Cardiac fibroblast (primary cell): Measurements from ENCODE around the gene TBL1XR1.

Experiments used
- DNase-seq, 2 donors: peaks; one replicate each; pipeline versions ENCODE4 v3.0.0 to v3.0.0-alpha.2; 2010; ENCODE audit warnings: low read depth in 2 of 2
- H3K4me3 ChIP-seq, 2 donors: replicated peaks in 1 of 2; 1 replicate in 1 of 2; 2 replicates in 1 of 2; pipeline ENCODE4 v1.5.1; 2011; ENCODE audit warnings: low read depth in 2 of 2, low read length in 2 of 2, mild to moderate bottlenecking in 2 of 2, moderate library complexity in 1 of 2
- CTCF ChIP-seq: IDR thresholded peaks from one replicate; pipeline ENCODE4 v1.5.1; 2011; ENCODE audit warnings: low read depth, mild to moderate bottlenecking, low read length, inconsistent platforms

TBL1XR1 gene

DNA sequence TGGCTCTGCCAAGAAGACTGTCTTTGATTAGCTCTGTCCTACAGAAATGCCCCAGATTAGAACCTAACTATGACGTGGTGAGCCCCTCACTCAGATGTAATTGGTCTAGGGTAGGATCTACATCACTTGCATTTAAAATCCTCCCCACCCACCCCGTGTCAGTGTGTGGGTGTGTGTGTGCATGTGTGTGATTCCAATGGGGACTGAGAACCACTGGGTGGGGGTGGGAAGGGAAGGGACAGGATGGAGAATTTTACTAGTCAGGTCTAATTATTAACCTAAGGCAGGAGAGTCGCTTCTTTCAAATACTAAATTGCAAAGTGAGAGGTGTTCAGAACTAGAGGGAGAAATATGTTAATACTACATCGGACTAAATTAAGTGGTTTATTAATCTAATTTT, 91.7 kb downstream of the TBL1XR1 start:
- DNase-seq = no peak
- no peak overlapping the region for H3K4me3 ChIP-seq

GRCh38 chr3:177104299-177104992, 92.8 kb downstream of the TBL1XR1 start:
- no peak overlapping the region for H3K4me3 ChIP-seq
- no peak for TF ChIP-seq CTCF
- DNase-seq = peak in 1 of 2 donors; percentile 28

More for the DNA sequence above, 91.7 kb downstream of the TBL1XR1 start:
- no peak for TF ChIP-seq CTCF

GRCh38 chr3:177102553-177102952, 94.7 kb downstream of the TBL1XR1 start:
- peak; percentile 34 to 83 for DNase-seq
- no peak overlapping the region for H3K4me3 ChIP-seq
- TF ChIP-seq CTCF = no peak

- no peak for TF ChIP-seq CTCF
- H3K4me3 ChIP-seq = no peak overlapping the region
- DNase-seq = no peak
These were observed 98.7 kb downstream of the TBL1XR1 start for GRCh38 chr3:177098551-177098950.

DNA sequence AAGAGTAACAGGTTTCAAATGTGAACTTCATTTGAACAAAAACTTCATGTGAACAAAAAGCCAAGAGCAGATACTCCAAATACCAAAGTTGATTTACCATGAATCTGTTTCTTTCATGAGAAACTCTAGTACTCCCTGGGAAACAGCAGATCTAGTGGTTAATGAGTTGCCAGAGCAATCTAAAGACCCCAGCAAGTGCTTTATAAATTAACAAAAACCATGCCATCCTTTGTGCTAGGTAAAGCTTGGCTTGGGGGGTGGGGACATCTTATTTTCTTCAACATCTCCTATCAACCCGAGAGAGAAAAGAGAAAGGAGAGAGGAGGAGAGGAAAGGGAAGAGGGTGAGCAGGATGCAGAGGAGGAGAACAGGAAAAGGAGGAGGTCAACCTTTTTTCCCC, 100.7 kb downstream of the TBL1XR1 start:
- no peak for TF ChIP-seq CTCF
- DNase-seq = no peak
- H3K4me3 ChIP-seq = no peak overlapping the region

GRCh38 chr3:177093966-177094365, 103.3 kb downstream of the TBL1XR1 start:
- no peak for DNase-seq
- H3K4me3 ChIP-seq = no peak overlapping the region
- no peak for TF ChIP-seq CTCF

- no peak for DNase-seq
- no peak overlapping the region for H3K4me3 ChIP-seq
- no peak for TF ChIP-seq CTCF
These were observed 107.4 kb downstream of the TBL1XR1 start for GRCh38 chr3:177089901-177090300.
